SK-N-SH treated with all-trans-retinoic acid at 6 μM for 48 hours (cell line): Measurements from ENCODE around the gene NRXN3.
"Not testable (repeated sequence)": the region's sequence is repeated elsewhere in the genome, so short reads cannot be mapped to it uniquely, and the experiment has no call there.

Experiments used
- ATAC-seq: fragments of 200-7000 bp; cut with Tn5 transposase; 3 replicates; pipeline ENCODE4 v1.9.1; 2020; ENCODE audit warnings: mild to moderate bottlenecking, moderate library complexity
- BACH2 ChIP-seq: fragments of 250-450 bp; sonication (Bioruptor Pico); IDR thresholded peaks from 2 replicates; pipeline ENCODE4 v1.9.0; 2021; ENCODE audit warnings: mild to moderate bottlenecking, borderline replicate concordance
- CSDC2 ChIP-seq: fragments of 250-450 bp; sonication (Bioruptor Pico); IDR thresholded peaks from 2 replicates; pipeline ENCODE4 v1.5.0; 2020; ENCODE audit warnings: mild to moderate bottlenecking, moderate library complexity
- ESRRG ChIP-seq: fragments of 250-450 bp; sonication (Bioruptor Pico); IDR thresholded peaks from 2 replicates; pipeline ENCODE4 v1.6.1; 2021; ENCODE audit warnings: mild to moderate bottlenecking
- OSR1 ChIP-seq: fragments of 250-450 bp; sonication (Bioruptor Pico); IDR thresholded peaks from 2 replicates; pipeline ENCODE4 v1.8.0; 2022; ENCODE audit warnings: moderate library complexity, mild to moderate bottlenecking, inconsistent platforms
- PPARA ChIP-seq: fragments of 250-450 bp; sonication (Bioruptor Pico); IDR thresholded peaks from 2 replicates; pipeline ENCODE4 v1.5.0; 2020; ENCODE audit warnings: mild to moderate bottlenecking, borderline replicate concordance
- RARB ChIP-seq: fragments of 250-450 bp; sonication (Bioruptor Pico); IDR thresholded peaks from 2 replicates; pipeline ENCODE4 v1.8.0; 2021; ENCODE audit warnings: mild to moderate bottlenecking, moderate library complexity
- SNAI2 ChIP-seq: fragments of 250-450 bp; sonication (Bioruptor Pico); IDR thresholded peaks from 2 replicates; pipeline ENCODE4 v1.5.0; 2020; ENCODE audit warnings: mild to moderate bottlenecking, moderate library complexity
- TOX ChIP-seq: fragments of 250-450 bp; sonication (Bioruptor Pico); IDR thresholded peaks from 2 replicates; pipeline ENCODE4 v1.8.0; 2021; ENCODE audit warnings: mild to moderate bottlenecking, moderate library complexity, borderline replicate concordance
- ZC3H10 ChIP-seq: fragments of 250-450 bp; sonication (Bioruptor Pico); IDR thresholded peaks from 2 replicates; pipeline ENCODE4 v1.5.1; 2021; ENCODE audit warnings: mild to moderate bottlenecking, moderate library complexity
- ZFP3 ChIP-seq: fragments of 250-450 bp; sonication (Bioruptor Pico); IDR thresholded peaks from 2 replicates; pipeline ENCODE4 v1.5.0; 2020; ENCODE audit warnings: mild to moderate bottlenecking, moderate library complexity
- ZFP30 ChIP-seq: fragments of 450-650 bp; formaldehyde crosslinking; IDR thresholded peaks from 2 replicates; pipeline ENCODE4 v1.5.0; 2022; ENCODE audit warnings: mild to moderate bottlenecking, moderate library complexity
- ZNF565 ChIP-seq: fragments of 450-650 bp; formaldehyde crosslinking; conservative IDR thresholded peaks from 2 replicates; pipeline ENCODE4 v1.5.0; 2020; ENCODE audit warnings: low read depth, mild to moderate bottlenecking, moderate library complexity
- ZNF70 ChIP-seq: fragments of 450-650 bp; formaldehyde crosslinking; IDR thresholded peaks from 2 replicates; pipeline ENCODE4 v1.5.0; 2020; ENCODE audit warnings: mild to moderate bottlenecking, moderate library complexity
- ZNF8 ChIP-seq: fragments of 450-650 bp; formaldehyde crosslinking; IDR thresholded peaks from 2 replicates; pipeline ENCODE4 v1.5.0; 2020; ENCODE audit warnings: mild to moderate bottlenecking, moderate library complexity
- TF ChIP-seq, protein P1 (sequence below): fragments of 250-450 bp; sonication (Bioruptor Pico); IDR thresholded peaks from 2 replicates; pipeline ENCODE4 v1.5.1; 2020; ENCODE audit warnings: low read depth, mild to moderate bottlenecking, moderate library complexity
- TF ChIP-seq, protein P2 (sequence below): fragments of 250-450 bp; sonication (Bioruptor Pico); IDR thresholded peaks from 2 replicates; pipeline ENCODE4 v1.8.0; 2020; ENCODE audit warnings: mild to moderate bottlenecking, moderate library complexity, borderline replicate concordance
- TF ChIP-seq, protein P3 (sequence below): fragments of 250-450 bp; sonication (Bioruptor Pico); IDR thresholded peaks from 2 replicates; pipeline ENCODE4 v1.5.0; 2020; ENCODE audit warnings: mild to moderate bottlenecking, moderate library complexity
- TF ChIP-seq, protein P4 (sequence below): fragments of 250-450 bp; sonication (Bioruptor Pico); IDR thresholded peaks from 2 replicates; pipeline ENCODE4 v1.8.0; 2021; ENCODE audit warnings: low read depth, mild to moderate bottlenecking, moderate library complexity, borderline replicate concordance

Gene NRXN3

DNA sequence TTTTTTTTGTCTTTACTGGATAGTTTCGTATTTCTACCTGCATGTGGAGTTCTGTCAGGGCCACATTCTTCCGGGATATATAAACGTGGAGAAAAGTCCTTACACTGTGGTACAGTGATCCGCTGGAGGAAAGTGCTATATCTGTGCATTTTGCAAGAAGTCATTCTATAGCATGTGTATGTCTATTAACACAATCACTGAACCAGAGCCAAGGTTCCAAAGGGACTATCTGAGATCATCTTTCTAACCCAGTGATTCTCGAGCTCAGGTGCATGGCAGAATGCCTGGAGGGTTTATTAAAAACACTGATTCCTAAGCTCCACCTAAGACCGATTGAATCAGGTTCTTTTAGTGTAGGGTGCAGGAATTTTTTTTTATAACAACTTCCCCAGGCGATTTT, 354.0 kb downstream of the NRXN3 start:
- no peak for ATAC-seq
- TF ChIP-seq CSDC2 (CRISPR knock-in tag) (no peak), ZNF70 (no peak), ZNF8 (CRISPR knock-in tag) (no peak), ESRRG (CRISPR knock-in tag) (no peak), RARB (CRISPR knock-in tag) (no peak), SNAI2 (CRISPR knock-in tag) (no peak), TOX (CRISPR knock-in tag) (no peak)
- TF ChIP-seq, protein P1, sequence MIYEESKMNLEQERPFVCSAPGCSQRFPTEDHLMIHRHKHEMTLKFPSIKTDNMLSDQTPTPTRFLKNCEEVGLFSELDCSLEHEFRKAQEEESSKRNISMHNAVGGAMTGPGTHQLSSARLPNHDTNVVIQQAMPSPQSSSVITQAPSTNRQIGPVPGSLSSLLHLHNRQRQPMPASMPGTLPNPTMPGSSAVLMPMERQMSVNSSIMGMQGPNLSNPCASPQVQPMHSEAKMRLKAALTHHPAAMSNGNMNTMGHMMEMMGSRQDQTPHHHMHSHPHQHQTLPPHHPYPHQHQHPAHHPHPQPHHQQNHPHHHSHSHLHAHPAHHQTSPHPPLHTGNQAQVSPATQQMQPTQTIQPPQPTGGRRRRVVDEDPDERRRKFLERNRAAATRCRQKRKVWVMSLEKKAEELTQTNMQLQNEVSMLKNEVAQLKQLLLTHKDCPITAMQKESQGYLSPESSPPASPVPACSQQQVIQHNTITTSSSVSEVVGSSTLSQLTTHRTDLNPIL (CRISPR knock-in tag) = no peak

DNA sequence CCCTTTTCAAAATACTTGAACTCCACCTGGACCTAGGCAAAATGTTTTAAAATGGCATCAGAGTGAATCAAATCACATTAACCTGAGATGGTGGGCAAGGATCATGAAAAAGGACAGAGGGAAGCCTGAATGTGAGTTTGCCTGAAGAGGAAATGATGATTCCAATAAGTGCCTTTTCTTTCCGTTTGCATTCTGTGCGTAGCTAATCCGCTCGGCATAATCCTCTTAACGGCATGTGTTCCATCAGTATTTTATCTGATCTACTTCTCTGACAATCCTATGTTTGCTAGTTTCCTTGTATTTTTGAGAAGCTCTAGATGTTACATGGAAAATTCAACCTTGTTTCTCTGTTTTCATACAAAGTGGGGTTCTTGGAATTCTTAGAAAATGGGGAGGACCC, 354.6 kb downstream of the NRXN3 start:
- no peak for TF ChIP-seq ZNF565 (CRISPR knock-in tag)
- no peak for TF ChIP-seq ESRRG (CRISPR knock-in tag)
- TF ChIP-seq, protein P2, sequence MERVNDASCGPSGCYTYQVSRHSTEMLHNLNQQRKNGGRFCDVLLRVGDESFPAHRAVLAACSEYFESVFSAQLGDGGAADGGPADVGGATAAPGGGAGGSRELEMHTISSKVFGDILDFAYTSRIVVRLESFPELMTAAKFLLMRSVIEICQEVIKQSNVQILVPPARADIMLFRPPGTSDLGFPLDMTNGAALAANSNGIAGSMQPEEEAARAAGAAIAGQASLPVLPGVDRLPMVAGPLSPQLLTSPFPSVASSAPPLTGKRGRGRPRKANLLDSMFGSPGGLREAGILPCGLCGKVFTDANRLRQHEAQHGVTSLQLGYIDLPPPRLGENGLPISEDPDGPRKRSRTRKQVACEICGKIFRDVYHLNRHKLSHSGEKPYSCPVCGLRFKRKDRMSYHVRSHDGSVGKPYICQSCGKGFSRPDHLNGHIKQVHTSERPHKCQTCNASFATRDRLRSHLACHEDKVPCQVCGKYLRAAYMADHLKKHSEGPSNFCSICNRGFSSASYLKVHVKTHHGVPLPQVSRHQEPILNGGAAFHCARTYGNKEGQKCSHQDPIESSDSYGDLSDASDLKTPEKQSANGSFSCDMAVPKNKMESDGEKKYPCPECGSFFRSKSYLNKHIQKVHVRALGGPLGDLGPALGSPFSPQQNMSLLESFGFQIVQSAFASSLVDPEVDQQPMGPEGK (CRISPR knock-in tag) = no peak
- TF ChIP-seq, all 23 proteins: peak for 0
- ATAC-seq = no peak

DNA sequence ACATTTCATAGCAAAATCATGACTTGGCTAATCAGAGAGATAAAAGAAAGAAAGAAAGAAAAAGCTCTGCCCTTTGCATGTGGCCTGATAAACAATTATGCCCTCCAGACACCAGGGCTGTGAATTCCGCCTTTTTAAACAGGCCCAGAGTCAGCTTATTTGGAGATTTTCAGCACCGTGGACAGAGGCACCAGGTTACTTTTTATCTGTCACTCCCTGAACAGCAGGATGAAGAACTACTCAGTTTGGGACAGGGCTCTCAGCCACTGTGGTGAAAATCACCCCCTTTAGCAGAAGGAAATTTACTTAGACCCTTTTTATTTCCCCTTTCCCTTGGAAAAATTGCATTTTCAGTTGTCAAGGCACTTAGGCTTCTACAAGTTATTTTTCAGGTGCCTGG, 359.9 kb downstream of the NRXN3 start:
- no peak for TF ChIP-seq BACH2 (CRISPR knock-in tag)
- no peak for TF ChIP-seq ZNF70
- TF ChIP-seq, protein P3, sequence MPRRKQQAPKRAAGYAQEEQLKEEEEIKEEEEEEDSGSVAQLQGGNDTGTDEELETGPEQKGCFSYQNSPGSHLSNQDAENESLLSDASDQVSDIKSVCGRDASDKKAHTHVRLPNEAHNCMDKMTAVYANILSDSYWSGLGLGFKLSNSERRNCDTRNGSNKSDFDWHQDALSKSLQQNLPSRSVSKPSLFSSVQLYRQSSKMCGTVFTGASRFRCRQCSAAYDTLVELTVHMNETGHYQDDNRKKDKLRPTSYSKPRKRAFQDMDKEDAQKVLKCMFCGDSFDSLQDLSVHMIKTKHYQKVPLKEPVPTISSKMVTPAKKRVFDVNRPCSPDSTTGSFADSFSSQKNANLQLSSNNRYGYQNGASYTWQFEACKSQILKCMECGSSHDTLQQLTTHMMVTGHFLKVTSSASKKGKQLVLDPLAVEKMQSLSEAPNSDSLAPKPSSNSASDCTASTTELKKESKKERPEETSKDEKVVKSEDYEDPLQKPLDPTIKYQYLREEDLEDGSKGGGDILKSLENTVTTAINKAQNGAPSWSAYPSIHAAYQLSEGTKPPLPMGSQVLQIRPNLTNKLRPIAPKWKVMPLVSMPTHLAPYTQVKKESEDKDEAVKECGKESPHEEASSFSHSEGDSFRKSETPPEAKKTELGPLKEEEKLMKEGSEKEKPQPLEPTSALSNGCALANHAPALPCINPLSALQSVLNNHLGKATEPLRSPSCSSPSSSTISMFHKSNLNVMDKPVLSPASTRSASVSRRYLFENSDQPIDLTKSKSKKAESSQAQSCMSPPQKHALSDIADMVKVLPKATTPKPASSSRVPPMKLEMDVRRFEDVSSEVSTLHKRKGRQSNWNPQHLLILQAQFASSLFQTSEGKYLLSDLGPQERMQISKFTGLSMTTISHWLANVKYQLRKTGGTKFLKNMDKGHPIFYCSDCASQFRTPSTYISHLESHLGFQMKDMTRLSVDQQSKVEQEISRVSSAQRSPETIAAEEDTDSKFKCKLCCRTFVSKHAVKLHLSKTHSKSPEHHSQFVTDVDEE (CRISPR knock-in tag) = no peak
- TF ChIP-seq ESRRG (CRISPR knock-in tag) = no peak
- TF ChIP-seq ZNF8 (CRISPR knock-in tag) = no peak
- TF ChIP-seq ZFP3 = no peak
- no peak for ATAC-seq

DNA sequence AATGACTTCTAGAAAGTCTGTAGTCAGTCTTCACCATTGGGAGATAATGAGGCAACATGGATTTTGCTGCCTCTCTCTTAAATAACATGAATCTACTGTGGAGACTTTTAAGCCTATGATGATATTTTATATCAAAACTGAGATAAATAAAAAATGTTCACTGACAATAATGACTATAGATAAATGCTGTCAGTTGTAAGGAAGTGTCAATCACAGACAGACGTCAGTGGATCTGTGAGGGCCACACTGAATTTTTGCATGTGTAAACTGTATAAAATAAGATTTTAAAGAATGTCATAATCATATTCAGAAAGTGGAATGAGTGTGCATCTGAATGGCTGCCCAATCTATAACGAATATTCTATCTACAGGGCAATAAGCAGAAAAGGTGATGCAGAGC, 364.0 kb downstream of the NRXN3 start:
- TF ChIP-seq PPARA (CRISPR knock-in tag) (no peak), ZNF8 (CRISPR knock-in tag) (no peak), CSDC2 (CRISPR knock-in tag) (no peak)
- TF ChIP-seq, protein P3 (CRISPR knock-in tag) = no peak
- ATAC-seq = no peak

DNA sequence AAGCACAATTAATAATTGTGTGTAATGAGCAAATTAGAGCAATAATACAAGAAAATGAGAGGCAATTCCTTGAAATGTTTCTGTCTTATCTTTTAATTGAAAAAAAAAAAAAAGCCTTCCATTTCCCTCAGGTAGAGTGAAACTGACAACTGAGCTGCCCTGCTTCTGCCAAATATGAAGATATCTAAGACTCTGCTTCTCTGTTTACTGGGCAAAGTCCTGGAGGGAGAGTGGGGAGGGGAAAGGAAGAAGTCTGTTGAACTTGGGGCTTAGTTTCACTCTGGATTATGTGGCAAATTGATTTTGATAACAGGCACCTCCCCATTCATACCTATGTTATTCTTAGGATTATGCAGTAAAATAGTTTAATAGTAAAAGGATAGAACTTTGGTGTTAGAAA, 364.9 kb downstream of the NRXN3 start:
- ATAC-seq = no peak
- TF ChIP-seq ZFP30 (CRISPR knock-in tag) (no peak), OSR1 (no peak), TOX (CRISPR knock-in tag) (no peak), ZC3H10 (no peak), BACH2 (CRISPR knock-in tag) (no peak)
- TF ChIP-seq, protein P4, sequence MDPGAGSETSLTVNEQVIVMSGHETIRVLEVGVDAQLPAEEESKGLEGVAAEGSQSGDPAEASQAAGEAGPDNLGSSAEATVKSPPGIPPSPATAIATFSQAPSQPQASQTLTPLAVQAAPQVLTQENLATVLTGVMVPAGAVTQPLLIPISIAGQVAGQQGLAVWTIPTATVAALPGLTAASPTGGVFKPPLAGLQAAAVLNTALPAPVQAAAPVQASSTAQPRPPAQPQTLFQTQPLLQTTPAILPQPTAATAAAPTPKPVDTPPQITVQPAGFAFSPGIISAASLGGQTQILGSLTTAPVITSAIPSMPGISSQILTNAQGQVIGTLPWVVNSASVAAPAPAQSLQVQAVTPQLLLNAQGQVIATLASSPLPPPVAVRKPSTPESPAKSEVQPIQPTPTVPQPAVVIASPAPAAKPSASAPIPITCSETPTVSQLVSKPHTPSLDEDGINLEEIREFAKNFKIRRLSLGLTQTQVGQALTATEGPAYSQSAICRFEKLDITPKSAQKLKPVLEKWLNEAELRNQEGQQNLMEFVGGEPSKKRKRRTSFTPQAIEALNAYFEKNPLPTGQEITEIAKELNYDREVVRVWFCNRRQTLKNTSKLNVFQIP (CRISPR knock-in tag) = no peak
- TF ChIP-seq, protein P1 (CRISPR knock-in tag) = no peak

DNA sequence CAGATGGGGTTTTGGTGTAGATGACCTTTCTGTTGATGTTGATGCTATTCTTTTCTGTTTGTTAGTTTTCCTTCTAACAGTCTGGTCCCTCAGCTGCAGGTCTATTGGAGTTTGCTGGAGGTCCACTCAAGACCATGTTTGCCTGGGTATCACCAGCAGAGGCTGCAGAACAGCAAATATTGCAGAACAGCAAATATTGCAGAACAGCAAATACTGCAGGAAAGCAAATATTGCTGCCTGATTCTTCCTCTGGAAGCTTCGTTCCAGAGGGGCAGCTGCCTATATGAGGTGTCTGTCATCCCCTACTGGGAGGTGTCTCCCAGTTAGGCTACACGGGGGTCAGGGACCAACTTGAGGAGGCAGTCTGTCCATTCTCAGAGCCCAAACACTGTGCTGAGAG, 371.6 kb downstream of the NRXN3 start:
- not testable (repeated sequence) for ATAC-seq
